GM18507 (cell line): ENCODE results near the gene LIMS4.
"Not testable (repeated sequence)": the region's sequence is repeated elsewhere in the genome, so short reads cannot be mapped to it uniquely, and the experiment has no call there.

Source experiments
- DNase-seq: peaks from one replicate; pipeline ENCODE4 v3.0.0; 2011; ENCODE audit warnings: low read depth; ENCODE audit not compliant: insufficient read length; ENCODE audit errors: extremely low spot score
- FAIRE-seq: peaks from 2 replicates; lab custom pipeline; 2011; peaks lifted over from hg19 to GRCh38; lab: Jason Lieb, UNC

The LIMS4 gene

DNA sequence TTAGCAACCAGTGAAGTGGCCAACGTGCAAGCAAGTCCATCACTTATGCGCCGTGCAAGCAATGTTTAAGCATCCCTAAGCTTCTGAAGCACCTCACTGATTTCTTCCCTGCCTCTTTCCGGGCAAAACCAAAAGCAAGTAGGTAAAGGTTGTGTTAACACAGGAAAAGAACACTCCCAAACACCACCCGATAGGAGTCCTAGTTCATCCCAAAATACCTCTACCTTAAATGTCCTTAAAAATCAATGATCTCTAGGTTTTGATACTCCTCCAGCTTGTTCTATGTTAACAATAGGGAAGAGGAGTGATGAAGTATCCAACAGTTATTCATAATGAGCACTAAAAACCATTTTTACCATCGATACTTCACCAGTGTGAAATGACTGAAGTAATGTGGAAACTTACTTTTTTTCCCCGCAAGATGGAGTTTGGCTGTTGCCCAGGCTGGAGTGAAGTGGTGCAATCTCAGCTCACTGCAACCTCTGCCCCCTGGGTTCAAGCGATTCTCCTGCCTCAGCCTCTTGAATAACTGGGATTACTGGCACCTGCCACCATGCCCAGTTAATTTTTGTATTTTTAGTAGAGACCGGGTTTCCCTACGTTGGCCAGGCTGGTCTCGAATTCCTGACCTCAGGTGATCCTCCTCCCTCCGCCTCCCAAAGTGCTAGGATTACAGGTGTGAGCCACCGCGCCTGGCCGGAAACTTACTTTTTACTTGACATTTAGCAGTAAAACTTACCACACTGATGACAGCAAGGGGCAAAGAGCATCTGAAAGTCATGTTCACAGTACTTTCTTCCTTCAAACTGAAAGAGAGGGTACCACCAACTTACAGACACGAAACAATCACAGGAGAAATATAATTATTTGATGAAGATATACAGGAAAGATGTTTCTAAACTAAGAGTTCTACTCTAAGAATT, 16.1 kb downstream of the LIMS4 start:
- not testable (repeated sequence) for DNase-seq, FAIRE-seq

GRCh38 chr2:110455080-110455670, 17.4 kb downstream of the LIMS4 start:
- FAIRE-seq, DNase-seq: not testable (repeated sequence)

DNA sequence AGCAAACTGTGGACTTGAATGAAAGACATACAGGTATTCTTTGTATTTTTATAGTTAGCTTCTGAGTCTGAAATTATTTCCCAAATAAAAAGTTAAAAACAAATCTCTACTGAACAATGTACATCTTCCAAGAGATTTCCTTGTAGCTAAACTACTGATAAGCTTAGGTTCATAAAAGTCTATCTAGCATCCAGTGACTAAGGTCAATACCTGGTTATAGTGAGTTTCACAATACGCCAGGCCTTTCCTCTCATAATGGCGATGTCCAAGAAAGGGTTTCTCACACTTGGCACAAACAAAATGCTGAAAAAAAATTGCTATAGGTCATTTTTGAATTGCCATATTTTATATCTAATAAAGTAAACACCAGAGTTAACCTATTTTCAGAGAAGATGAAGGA, 21.7 kb downstream of the LIMS4 start:
- not testable (repeated sequence) for FAIRE-seq, DNase-seq

GRCh38 chr2:110449127-110449947, 23.3 kb downstream of the LIMS4 start:
- not testable (repeated sequence) for FAIRE-seq, DNase-seq

- FAIRE-seq, DNase-seq: not testable (repeated sequence)
Measured at GRCh38 chr2:110446644-110447043, 26.0 kb downstream of the LIMS4 start.

DNA sequence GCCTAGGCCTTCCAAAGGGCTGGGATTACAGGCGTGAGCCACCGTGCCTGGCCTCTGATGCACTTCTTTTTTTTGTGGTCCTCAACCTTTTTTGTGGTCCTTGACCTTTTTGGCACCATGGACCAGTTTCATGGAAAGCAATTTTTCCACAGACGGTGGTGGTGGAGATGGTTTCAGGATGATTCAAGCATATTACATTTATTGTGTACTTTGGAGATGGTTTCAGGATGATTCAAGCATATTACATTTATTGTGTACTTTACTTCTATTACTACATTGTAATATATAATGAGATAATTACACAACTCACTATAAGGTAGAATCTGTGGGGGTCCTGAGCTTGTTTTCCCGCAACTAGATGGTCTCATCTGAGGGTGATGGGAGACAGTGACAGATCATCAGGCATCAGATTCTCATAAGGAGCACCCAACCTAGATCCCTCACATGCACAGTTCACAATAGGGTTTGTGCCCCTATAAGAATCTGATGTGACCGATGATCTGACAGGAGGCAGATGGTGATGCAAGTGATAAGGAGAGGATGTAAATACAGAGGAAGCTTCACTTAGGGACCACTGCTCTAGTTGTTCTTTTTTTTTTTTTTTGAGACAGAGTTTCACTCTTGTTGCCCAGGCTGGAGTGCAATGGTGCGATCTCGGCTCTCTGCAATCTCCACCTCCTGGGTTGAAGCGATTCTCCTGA, 29.2 kb downstream of the LIMS4 start:
- FAIRE-seq: not testable (repeated sequence)

GRCh38 chr2:110441905-110442304, 30.7 kb downstream of the LIMS4 start:
- FAIRE-seq, DNase-seq: not testable (repeated sequence)

More for the DNA sequence above, 29.2 kb downstream of the LIMS4 start:
- DNase-seq: not testable (repeated sequence)

- not testable (repeated sequence) for FAIRE-seq, DNase-seq
Measured at GRCh38 chr2:110434565-110434964, 38.1 kb downstream of the LIMS4 start.

DNA sequence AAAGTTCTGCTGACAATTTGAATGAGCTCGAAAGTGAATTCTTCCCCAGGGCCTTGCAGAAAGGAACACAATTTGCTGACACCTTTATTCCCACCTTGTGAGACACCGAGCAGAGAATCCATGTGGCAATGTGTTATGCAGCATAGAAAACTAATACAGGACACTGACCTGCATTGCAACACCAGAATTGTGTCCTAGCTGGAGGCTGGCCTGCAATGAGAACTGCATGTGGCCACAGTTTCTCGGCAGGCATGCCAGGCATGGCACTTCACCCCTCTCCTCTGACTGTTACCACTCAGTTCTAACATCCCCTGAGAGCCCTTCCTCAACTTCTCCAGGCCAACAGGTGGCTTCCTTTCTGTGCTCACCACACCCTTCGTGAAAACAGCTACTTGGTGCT, 46.9 kb downstream of the LIMS4 start:
- DNase-seq, FAIRE-seq: not testable (repeated sequence)

DNA sequence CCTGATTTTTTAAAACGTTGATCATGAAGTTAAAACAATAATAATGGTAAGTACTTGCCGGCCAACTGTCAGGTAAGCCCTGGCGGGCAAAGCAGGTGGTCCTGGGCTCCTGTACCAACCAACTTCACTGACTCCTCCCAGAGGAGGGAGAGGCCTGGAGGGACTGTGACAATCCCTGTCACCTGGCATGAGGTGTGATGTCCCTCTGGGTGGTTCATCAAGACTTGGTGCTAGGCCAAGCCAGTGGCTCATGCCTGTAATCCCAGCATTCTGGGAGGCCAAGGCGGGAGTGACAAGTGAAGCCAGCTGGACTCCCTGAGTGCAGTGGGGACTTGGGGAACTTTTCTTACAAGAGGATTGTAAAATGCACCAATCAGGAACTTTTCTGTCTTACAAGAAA, 48.2 kb downstream of the LIMS4 start:
- not testable (repeated sequence) for DNase-seq, FAIRE-seq

DNA sequence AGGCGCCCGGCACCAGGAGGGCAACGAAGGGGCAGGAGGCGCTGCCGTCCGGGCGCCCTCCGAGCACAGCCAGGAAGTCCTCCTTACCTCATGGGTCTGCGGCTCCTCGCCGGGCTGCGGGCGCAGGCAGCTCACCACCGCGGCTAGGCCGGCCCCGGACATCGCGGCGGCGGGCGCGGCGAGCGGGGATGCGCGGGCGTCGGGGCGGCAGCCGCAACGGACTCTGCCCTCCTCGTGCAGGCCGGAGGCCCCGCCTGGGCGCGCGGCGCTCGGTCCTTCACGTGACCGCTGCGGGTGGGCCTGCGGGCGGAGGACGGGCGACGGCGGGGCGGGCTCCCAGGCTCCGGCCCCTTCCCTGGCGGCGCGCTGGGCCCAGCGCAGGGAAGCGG, 49.0 kb downstream of the LIMS4 start:
- not testable (repeated sequence) for DNase-seq, FAIRE-seq

- not testable (repeated sequence) for DNase-seq, FAIRE-seq
Measured at GRCh38 chr2:110422852-110423573, 49.6 kb downstream of the LIMS4 start.

- not testable (repeated sequence) for DNase-seq, FAIRE-seq
Measured at GRCh38 chr2:110420641-110421354, 51.8 kb downstream of the LIMS4 start.

GRCh38 chr2:110407142-110407541, 65.5 kb downstream of the LIMS4 start:
- FAIRE-seq: not testable (repeated sequence)

GRCh38 chr2:110404988-110405387, 67.6 kb downstream of the LIMS4 start:
- FAIRE-seq: not testable (repeated sequence)

More at GRCh38 chr2:110407142-110407541, 65.5 kb downstream of the LIMS4 start:
- DNase-seq: not testable (repeated sequence)

DNA sequence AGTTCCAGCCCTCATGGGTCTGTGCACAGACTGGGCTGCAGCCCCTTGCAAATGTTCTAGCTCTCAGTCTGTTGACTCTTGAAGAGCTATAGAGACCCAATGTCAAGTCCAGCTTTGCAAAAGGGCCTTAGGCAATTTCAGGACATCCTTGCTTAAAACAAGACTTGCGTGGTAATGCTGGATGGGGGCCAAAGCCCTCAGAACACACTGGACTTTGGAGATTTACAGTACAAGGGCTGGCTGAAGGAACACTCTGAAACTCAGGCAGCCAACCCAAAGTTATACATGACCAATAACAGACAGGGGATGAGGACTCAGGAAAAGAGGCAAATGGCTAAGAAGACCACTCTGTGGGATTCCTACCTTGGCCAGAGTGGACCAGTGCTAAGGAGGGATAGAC, 68.4 kb downstream of the LIMS4 start:
- FAIRE-seq, DNase-seq: not testable (repeated sequence)

More at GRCh38 chr2:110404988-110405387, 67.6 kb downstream of the LIMS4 start:
- not testable (repeated sequence) for DNase-seq

DNA sequence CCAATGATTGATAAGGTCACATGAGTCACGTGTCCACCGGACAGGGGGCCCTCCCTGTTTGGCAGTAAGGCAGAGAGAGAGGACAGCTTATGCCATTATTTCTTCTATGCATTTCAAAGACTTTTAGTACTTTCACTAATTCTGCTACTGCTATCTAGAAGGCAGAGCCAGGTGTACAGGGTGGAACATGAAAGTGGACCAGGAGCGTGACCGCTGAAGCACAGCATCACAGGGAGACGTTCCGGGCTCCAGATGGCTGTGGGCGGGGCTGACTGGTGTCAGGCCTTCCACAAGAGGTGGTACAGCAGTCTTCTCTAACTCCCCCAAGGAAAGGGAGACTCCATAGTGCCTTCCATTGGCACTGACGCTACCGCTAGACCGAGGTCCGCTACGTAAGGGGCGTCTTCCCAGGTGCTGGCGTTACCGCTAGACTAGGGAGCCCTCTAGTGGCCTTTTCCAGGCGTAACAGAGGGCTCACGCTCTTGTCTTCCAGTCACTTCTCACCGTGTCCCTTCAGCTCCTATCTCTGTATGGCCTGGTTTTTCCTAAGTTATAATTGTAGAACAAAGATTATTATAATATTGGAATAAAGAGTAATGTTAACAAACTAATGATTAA, 71.5 kb downstream of the LIMS4 start:
- DNase-seq: not testable (repeated sequence)

More for the DNA sequence above, 71.5 kb downstream of the LIMS4 start:
- not testable (repeated sequence) for FAIRE-seq
